ENCODE measurements around the gene ZNF331.

Gene ZNF331

DNA sequence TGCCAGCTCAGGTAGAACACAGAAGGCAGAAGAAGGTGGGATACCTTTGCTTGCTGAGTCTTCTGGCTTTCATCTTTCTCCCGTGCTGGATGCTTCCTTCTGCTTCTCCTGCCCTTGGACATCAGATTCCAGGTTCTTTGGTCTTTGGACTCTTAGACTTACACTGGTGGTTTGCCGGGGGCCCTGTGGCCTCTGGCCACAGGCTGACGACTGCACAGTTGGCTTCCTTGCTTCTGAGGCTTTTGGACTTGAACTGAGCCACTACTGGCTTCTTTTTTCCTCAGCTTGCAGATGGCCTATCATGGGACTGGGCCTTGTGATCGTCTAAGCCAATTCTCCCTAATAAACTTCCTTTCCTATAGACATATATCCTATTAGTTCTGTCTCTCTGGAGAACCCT is 19.8 kb upstream of the ZNF331 start:
- TF ChIP-seq, protein P1, sequence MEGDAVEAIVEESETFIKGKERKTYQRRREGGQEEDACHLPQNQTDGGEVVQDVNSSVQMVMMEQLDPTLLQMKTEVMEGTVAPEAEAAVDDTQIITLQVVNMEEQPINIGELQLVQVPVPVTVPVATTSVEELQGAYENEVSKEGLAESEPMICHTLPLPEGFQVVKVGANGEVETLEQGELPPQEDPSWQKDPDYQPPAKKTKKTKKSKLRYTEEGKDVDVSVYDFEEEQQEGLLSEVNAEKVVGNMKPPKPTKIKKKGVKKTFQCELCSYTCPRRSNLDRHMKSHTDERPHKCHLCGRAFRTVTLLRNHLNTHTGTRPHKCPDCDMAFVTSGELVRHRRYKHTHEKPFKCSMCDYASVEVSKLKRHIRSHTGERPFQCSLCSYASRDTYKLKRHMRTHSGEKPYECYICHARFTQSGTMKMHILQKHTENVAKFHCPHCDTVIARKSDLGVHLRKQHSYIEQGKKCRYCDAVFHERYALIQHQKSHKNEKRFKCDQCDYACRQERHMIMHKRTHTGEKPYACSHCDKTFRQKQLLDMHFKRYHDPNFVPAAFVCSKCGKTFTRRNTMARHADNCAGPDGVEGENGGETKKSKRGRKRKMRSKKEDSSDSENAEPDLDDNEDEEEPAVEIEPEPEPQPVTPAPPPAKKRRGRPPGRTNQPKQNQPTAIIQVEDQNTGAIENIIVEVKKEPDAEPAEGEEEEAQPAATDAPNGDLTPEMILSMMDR (IDR thresholded peaks at IDR 0.05; ENCODE audit: extremely low read depth, missing control alignments) = no peak
- no peak for DNase-seq (ENCODE audit: low spot score)

DNA sequence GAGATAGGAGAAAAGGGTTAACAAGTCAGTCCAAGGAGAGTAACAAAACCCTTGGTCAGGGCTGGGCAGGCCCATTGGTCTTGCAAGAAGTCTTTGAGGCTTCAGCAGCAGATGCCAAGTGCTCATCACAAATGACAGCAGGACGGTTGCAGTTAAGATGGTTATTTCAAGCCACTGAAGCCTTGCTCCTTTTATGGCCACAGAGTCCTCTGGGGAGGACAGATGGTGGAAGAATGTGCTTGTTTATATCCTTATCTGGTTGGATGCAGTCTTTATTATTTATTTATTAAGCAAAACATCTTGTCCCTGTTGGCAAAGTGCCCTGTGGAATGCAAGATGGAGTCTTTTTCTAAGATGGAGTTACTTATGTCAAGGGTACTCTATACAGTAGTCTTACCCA is 19.2 kb upstream of the ZNF331 start:
- no peak for DNase-seq (ENCODE audit: low spot score)
- TF ChIP-seq, protein P1 (IDR thresholded peaks at IDR 0.05; ENCODE audit: extremely low read depth, missing control alignments) = no peak

DNA sequence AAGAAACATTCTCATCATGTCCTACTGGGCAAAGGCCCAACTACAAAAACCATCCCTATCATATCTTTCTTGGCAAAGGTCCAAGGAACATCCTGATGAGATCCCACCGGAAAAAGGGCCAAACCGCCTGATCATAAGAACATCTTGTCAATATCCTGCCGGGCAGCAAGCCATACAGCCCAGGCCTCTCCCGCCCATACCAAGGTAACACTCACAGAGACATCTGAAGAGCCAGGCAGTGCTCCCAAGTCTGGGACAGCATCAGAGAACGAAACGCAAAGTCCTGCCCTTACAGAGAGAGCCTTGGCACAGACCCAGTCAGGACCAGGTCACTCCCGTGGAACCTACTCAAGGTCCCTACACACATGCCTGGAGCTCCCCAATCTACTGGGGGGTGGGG is 18.5 kb upstream of the ZNF331 start:
- TF ChIP-seq, protein P1 (IDR thresholded peaks at IDR 0.05; ENCODE audit: extremely low read depth, missing control alignments) = no peak
- DNase-seq (ENCODE audit: low spot score) = no peak

DNA sequence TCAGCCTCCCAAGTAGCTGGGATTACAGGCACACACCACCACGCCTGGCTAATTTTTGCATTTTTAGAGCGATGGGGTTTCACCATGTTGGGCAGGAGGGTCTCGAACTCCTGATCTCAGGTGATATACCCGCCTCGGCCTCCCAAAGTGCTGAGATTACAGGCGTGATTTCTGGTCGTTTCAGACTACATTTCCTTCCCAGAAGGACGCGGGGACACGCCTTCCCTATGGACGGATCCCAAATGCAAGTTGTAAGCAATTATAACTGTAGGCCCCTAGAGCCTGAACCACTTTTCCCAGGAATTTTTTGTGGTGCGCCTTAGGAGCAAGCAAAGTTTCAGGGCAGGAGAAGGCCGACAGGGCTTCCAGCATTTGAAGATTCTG is 17.8 kb upstream of the ZNF331 start:
- TF ChIP-seq, protein P1 (IDR thresholded peaks at IDR 0.05; ENCODE audit: extremely low read depth, missing control alignments) = no peak

DNA sequence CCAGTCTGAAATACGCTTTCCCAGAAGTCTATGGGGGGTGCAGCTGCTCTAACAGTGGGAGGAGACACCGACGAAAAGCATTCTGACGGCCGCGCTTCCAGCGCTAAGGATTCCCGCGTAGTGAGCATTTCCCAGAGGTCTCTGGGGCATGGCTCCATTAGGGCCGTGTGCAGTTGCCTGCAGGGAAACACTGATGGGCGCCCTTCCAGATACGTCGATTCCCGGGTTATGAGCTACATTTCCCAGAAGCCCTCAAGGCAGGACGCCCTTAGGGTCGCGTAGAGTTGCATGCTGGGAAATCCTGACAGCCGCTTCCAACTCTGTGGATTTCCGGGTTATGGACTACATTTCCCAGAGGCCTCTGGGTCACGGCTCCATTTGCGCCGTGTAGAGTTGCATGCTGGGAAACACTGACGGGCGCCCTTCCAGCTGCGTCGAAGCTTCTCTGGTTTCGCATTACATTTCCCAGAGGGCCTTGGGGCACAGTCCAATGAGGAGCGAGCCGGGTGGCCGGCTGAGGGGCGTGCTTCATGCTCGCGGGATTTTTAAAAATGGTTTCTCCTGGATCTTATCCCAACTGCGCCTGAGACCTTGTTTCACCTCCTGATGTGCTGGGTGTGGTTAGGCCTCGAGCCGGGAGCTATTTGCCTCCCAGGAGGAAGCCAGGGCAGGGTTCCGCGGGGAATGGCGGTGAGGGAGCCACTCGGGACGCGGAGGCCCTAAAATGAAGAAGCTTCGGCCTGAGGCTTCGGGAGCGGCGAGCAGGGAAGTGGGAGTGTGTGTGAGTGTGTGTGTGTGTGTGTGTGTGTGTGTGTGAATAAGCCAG is 17.2 kb upstream of the ZNF331 start:
- TF ChIP-seq, protein P1 (IDR thresholded peaks at IDR 0.05; ENCODE audit: extremely low read depth, missing control alignments) = no peak
- peak; percentile 89 for DNase-seq (ENCODE audit: low spot score)

More for the DNA sequence above, 17.8 kb upstream of the ZNF331 start:
- no peak for DNase-seq (ENCODE audit: low spot score)

DNA sequence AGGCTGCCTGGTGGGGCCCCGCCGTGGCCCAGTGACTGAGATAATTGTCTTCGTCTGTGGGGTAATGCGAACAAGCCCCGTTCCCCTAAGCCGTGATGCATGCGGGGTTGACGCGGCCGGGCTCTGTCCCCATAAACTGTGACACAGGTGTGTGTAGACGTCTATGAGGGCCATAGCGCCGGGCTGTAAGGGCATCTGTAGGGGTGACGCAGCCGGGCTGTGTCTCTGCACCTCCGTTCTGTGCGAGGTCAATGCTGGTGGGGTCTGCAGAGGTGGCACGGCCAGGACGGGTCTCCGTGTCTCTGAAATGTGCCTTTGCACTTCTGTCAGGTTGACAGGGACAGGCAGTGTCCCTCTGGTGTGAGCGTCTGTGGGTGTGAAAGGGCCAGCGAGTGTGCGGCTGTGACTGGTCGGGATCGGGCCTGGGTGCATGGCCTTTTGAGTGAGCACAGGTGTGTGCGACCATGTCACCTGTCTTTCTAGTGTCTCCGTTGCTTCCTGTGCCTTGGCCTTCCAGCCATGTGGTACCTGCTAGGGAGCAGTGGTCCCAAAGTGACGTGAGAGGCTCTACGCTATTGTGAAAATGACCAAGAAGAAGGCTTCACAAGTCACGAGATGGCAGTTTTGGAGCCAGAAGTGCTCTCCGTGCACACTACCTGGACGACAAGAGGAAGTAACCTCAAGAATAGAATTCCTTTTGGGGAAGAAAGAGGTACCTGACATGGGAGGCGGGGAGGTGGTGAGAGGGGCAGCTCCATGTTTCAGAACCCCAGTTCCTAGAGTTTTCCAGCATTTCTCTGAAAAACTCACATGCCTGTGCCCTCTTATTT is 16.4 kb upstream of the ZNF331 start:
- TF ChIP-seq, protein P1 (IDR thresholded peaks at IDR 0.05; ENCODE audit: extremely low read depth, missing control alignments) = no peak
- no peak for DNase-seq (ENCODE audit: low spot score)

DNA sequence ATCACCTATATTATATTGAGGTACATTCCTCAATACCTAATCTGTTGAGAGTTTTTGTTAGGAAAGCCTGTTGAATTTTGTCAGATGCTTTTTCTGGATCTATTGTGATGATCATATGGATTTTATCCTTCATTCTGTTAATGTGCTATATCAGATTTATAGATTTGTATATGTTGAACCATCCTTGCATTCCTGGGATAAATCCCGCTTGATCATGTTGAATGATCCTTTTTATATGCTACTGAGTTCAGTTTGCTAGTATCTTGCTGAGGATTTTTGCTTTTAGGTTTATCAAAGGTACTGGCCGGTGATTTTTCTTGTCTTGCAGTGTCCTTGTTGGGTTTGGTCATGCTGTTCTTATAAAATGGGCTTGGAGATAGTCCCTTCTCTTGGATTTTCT is 12.0 kb upstream of the ZNF331 start:
- TF ChIP-seq, protein P1 (IDR thresholded peaks at IDR 0.05; ENCODE audit: extremely low read depth, missing control alignments) = no peak
- DNase-seq (ENCODE audit: low spot score) = no peak

Measured in GM20000 (cell line).